ENCODE measurements around the gene UBL7. TPM values are rescaled to one million over a fixed set of nuclear protein-coding genes. Genes with fewer than 3 reads are reported as not detected.

The UBL7 gene
- total and polyA plus RNA-seq, 5 donors from 2014 or later, result 30.9 to 177 (median 143) TPM

GRCh38 chr15:74451861-74452835, 8.8 kb downstream of the UBL7 start:
- Mint-ChIP-seq H3K4me3 (no peak overlapping the region), H3K4me1 (peaks cover 5 to 28% (median 20%) of the 10 kb centered on the region in 4 donors), H3K27me3 (no peaks in the 10 kb centered on the region), H3K27ac (peak overlapping the region in 1 of 3 donors; percentile 20), H3K36me3 (peaks cover 50% of the 10 kb centered on the region), H3K9me3 (no peaks in the 10 kb centered on the region)
- ATAC-seq (ENCODE audit: low read depth in 2 of 2), result no peak
- Histone ChIP-seq H3K27ac (ENCODE audit: insufficient read depth, low read length, poor library complexity, severe bottlenecking) (no peak overlapping the region), H3K9me3 (ENCODE audit: control insufficient read depth in 2 of 2, low read length in 2 of 2) (no peaks in the 10 kb centered on the region), H3K27me3 (ENCODE audit: control insufficient read depth, insufficient read depth, low read length) (no peaks in the 10 kb centered on the region), H3K4me1 (ENCODE audit: control insufficient read depth, insufficient read depth, low read length, poor library complexity, severe bottlenecking) (peaks cover 11% of the 10 kb centered on the region), H3K4me3 (ENCODE audit: low read depth, low read length) (no peak overlapping the region), H3K36me3 (ENCODE audit: control insufficient read depth, insufficient read depth, low read length) (peaks cover 88% of the 10 kb centered on the region)
- DNase-seq, result no peak

GRCh38 chr15:74451322-74451721, 9.6 kb downstream of the UBL7 start:
- Mint-ChIP-seq H3K4me3 (no peak overlapping the region), H3K36me3 (peaks cover 55% of the 10 kb centered on the region), H3K27ac (no peak overlapping the region), H3K4me1 (peaks cover 5 to 25% (median 17%) of the 10 kb centered on the region in 4 donors), H3K27me3 (no peaks in the 10 kb centered on the region), H3K9me3 (no peaks in the 10 kb centered on the region)
- H3K27me3 ChIP-seq (ENCODE audit: control insufficient read depth, insufficient read depth, low read length), result no peaks in the 10 kb centered on the region
- ATAC-seq (ENCODE audit: low read depth in 2 of 2) (no peak), DNase-seq (no peak)
- no peak overlapping the region for H3K4me3 ChIP-seq (ENCODE audit: low read depth, low read length)
- H3K4me1 ChIP-seq (ENCODE audit: control insufficient read depth, insufficient read depth, low read length, poor library complexity, severe bottlenecking), result peaks cover 11% of the 10 kb centered on the region
- no peak overlapping the region for H3K27ac ChIP-seq (ENCODE audit: insufficient read depth, low read length, poor library complexity, severe bottlenecking)
- peaks cover 89% of the 10 kb centered on the region for H3K36me3 ChIP-seq (ENCODE audit: control insufficient read depth, insufficient read depth, low read length)
- no peaks in the 10 kb centered on the region for H3K9me3 ChIP-seq (ENCODE audit: control insufficient read depth in 2 of 2, low read length in 2 of 2)

GRCh38 chr15:74449643-74450205, 11.2 kb downstream of the UBL7 start:
- Histone ChIP-seq H3K27ac (ENCODE audit: insufficient read depth, low read length, poor library complexity, severe bottlenecking) (no peak overlapping the region), H3K9me3 (ENCODE audit: control insufficient read depth in 2 of 2, low read length in 2 of 2) (no peaks in the 10 kb centered on the region), H3K36me3 (ENCODE audit: control insufficient read depth, insufficient read depth, low read length) (peaks cover 93% of the 10 kb centered on the region), H3K27me3 (ENCODE audit: control insufficient read depth, insufficient read depth, low read length) (no peaks in the 10 kb centered on the region), H3K4me3 (ENCODE audit: low read depth, low read length) (no peak overlapping the region), H3K4me1 (ENCODE audit: control insufficient read depth, insufficient read depth, low read length, poor library complexity, severe bottlenecking) (peaks cover 11% of the 10 kb centered on the region)
- peaks cover 5 to 16% (median 12%) of the 10 kb centered on the region in 4 donors for H3K4me1 Mint-ChIP-seq
- H3K27me3 Mint-ChIP-seq, result no peaks in the 10 kb centered on the region
- DNase-seq, result no peak
- ATAC-seq (ENCODE audit: low read depth in 2 of 2), result no peak
- H3K36me3 Mint-ChIP-seq, result peaks cover 56% of the 10 kb centered on the region
- H3K9me3 Mint-ChIP-seq, result no peaks in the 10 kb centered on the region
- no peak overlapping the region for H3K27ac Mint-ChIP-seq
- H3K4me3 Mint-ChIP-seq, result no peak overlapping the region

GRCh38 chr15:74449095-74449494, 11.9 kb downstream of the UBL7 start:
- no peak overlapping the region for H3K4me3 Mint-ChIP-seq
- ATAC-seq (ENCODE audit: low read depth in 2 of 2), result no peak

GRCh38 chr15:74445816-74446763, 14.9 kb downstream of the UBL7 start:
- H3K4me3 Mint-ChIP-seq, result no peak overlapping the region
- Histone ChIP-seq H3K9me3 (ENCODE audit: control insufficient read depth in 2 of 2, low read length in 2 of 2) (no peaks in the 10 kb centered on the region), H3K4me3 (ENCODE audit: low read depth, low read length) (no peak overlapping the region), H3K27ac (ENCODE audit: insufficient read depth, low read length, poor library complexity, severe bottlenecking) (no peak overlapping the region), H3K27me3 (ENCODE audit: control insufficient read depth, insufficient read depth, low read length) (no peaks in the 10 kb centered on the region), H3K36me3 (ENCODE audit: control insufficient read depth, insufficient read depth, low read length) (peaks cover 64% of the 10 kb centered on the region), H3K4me1 (ENCODE audit: control insufficient read depth, insufficient read depth, low read length, poor library complexity, severe bottlenecking) (no peaks in the 10 kb centered on the region)
- no peaks in the 10 kb centered on the region for H3K27me3 Mint-ChIP-seq
- DNase-seq (no peak), ATAC-seq (ENCODE audit: low read depth in 2 of 2) (no peak)
- H3K4me1 Mint-ChIP-seq, result no peaks in the 10 kb centered on the region
- no peaks in the 10 kb centered on the region for H3K9me3 Mint-ChIP-seq
- H3K27ac Mint-ChIP-seq, result no peak overlapping the region
- H3K36me3 Mint-ChIP-seq, result peaks cover 47% of the 10 kb centered on the region

More at GRCh38 chr15:74449095-74449494, 11.9 kb downstream of the UBL7 start:
- no peak for DNase-seq
- Mint-ChIP-seq H3K9me3 (no peaks in the 10 kb centered on the region), H3K4me1 (peaks cover 2 to 11% (median 8%) of the 10 kb centered on the region in 4 donors), H3K27me3 (no peaks in the 10 kb centered on the region), H3K36me3 (peaks cover 58% of the 10 kb centered on the region), H3K27ac (no peak overlapping the region)
- Histone ChIP-seq H3K4me1 (ENCODE audit: control insufficient read depth, insufficient read depth, low read length, poor library complexity, severe bottlenecking) (peaks cover 7% of the 10 kb centered on the region), H3K4me3 (ENCODE audit: low read depth, low read length) (no peak overlapping the region), H3K9me3 (ENCODE audit: control insufficient read depth in 2 of 2, low read length in 2 of 2) (no peaks in the 10 kb centered on the region), H3K27ac (ENCODE audit: insufficient read depth, low read length, poor library complexity, severe bottlenecking) (no peak overlapping the region), H3K36me3 (ENCODE audit: control insufficient read depth, insufficient read depth, low read length) (peaks cover 90% of the 10 kb centered on the region), H3K27me3 (ENCODE audit: control insufficient read depth, insufficient read depth, low read length) (no peaks in the 10 kb centered on the region)

- H3K27ac Mint-ChIP-seq, result no peak overlapping the region
- peaks cover 41% of the 10 kb centered on the region for H3K36me3 Mint-ChIP-seq
- no peak for ATAC-seq (ENCODE audit: low read depth in 2 of 2)
- H3K9me3 Mint-ChIP-seq, result no peaks in the 10 kb centered on the region
- DNase-seq, result no peak
- no peak overlapping the region for H3K4me3 Mint-ChIP-seq
- no peaks in the 10 kb centered on the region for H3K27me3 ChIP-seq (ENCODE audit: control insufficient read depth, insufficient read depth, low read length)
- no peaks in the 10 kb centered on the region for H3K9me3 ChIP-seq (ENCODE audit: control insufficient read depth in 2 of 2, low read length in 2 of 2)
- H3K27me3 Mint-ChIP-seq, result no peaks in the 10 kb centered on the region
- no peak overlapping the region for H3K4me3 ChIP-seq (ENCODE audit: low read depth, low read length)
- no peaks in the 10 kb centered on the region for H3K4me1 Mint-ChIP-seq
- H3K27ac ChIP-seq (ENCODE audit: insufficient read depth, low read length, poor library complexity, severe bottlenecking), result no peak overlapping the region
- H3K36me3 ChIP-seq (ENCODE audit: control insufficient read depth, insufficient read depth, low read length), result peaks cover 46% of the 10 kb centered on the region
- no peaks in the 10 kb centered on the region for H3K4me1 ChIP-seq (ENCODE audit: control insufficient read depth, insufficient read depth, low read length, poor library complexity, severe bottlenecking)
Observed at GRCh38 chr15:74444106-74445062, 16.6 kb downstream of the UBL7 start.

Data from CD4-positive, CD25-positive, alpha-beta regulatory T cell (primary cell).